NOMO-1 (cell line): Measurements from ENCODE around the gene FOXC1.

Source experiments
- DNase-seq, 2 experiments: peaks; one replicate each; lab custom pipeline; 2025; ENCODE audit not compliant: unreplicated experiment in 2 of 2; lab: John Stamatoyannopoulos, UW

The FOXC1 gene

GRCh38 chr6:1622851-1623768, 13.4 kb downstream of the FOXC1 start:
- no peak for DNase-seq

- DNase-seq = no peak
These were observed 14.0 kb downstream of the FOXC1 start for GRCh38 chr6:1623769-1624057.

GRCh38 chr6:1624058-1624850, 14.5 kb downstream of the FOXC1 start:
- no peak for DNase-seq

- DNase-seq = peak in 1 of 2 experiments; percentile 22
These were observed 15.4 kb downstream of the FOXC1 start for GRCh38 chr6:1624851-1625781.

GRCh38 chr6:1625794-1626435, 16.2 kb downstream of the FOXC1 start:
- peak in 1 of 2 experiments; percentile 24 for DNase-seq

- no peak for DNase-seq
These were observed 16.8 kb downstream of the FOXC1 start for GRCh38 chr6:1626481-1626880.

- no peak for DNase-seq
These were observed 18.3 kb downstream of the FOXC1 start for GRCh38 chr6:1627827-1628560.

GRCh38 chr6:1629316-1629715, 19.6 kb downstream of the FOXC1 start:
- DNase-seq = no peak

GRCh38 chr6:1630212-1630770, 20.6 kb downstream of the FOXC1 start:
- DNase-seq = no peak

GRCh38 chr6:1630771-1631217, 21.1 kb downstream of the FOXC1 start:
- DNase-seq = no peak

GRCh38 chr6:1631251-1631650, 21.5 kb downstream of the FOXC1 start:
- no peak for DNase-seq

- no peak for DNase-seq
These were observed 23.8 kb downstream of the FOXC1 start for GRCh38 chr6:1633366-1634021.

GRCh38 chr6:1634081-1634480, 24.4 kb downstream of the FOXC1 start:
- no peak for DNase-seq

- DNase-seq = no peak
These were observed 25.7 kb downstream of the FOXC1 start for GRCh38 chr6:1635305-1636010.

GRCh38 chr6:1636272-1636825, 26.6 kb downstream of the FOXC1 start:
- no peak for DNase-seq

- DNase-seq = no peak
These were observed 27.5 kb downstream of the FOXC1 start for GRCh38 chr6:1636971-1637871.

GRCh38 chr6:1639430-1639829, 29.7 kb downstream of the FOXC1 start:
- no peak for DNase-seq
